H9 (cell line): Measurements from ENCODE around the gene DRICH1. TPM values are rescaled to one million over a fixed set of nuclear protein-coding genes. Genes with fewer than 3 reads are reported as not detected.

Experiments used
- DNase-seq: peaks from one replicate; pipeline ENCODE4 v3.0.0-alpha.2; 2017
- H2AFZ ChIP-seq: one replicate; pipeline ENCODE4 v1.6.1; 2013; ENCODE audit warnings: mild to moderate bottlenecking, low read length, control low read depth, moderate library complexity
- H2AK5ac ChIP-seq: 2 replicates; pipeline ENCODE4 v1.6.1; 2013; ENCODE audit warnings: low read length, control low read depth, mixed read lengths; ENCODE audit not compliant: insufficient read length
- H2BK120ac ChIP-seq: one replicate; pipeline ENCODE4 v1.6.1; 2013; ENCODE audit warnings: low read depth, mild to moderate bottlenecking, low read length, control low read depth, inconsistent platforms; ENCODE audit not compliant: poor library complexity, severe bottlenecking
- H2BK12ac ChIP-seq: 2 replicates; pipeline ENCODE4 v1.6.1; 2013; ENCODE audit warnings: low read length, control low read depth, mixed read lengths, low read depth; ENCODE audit not compliant: insufficient read length
- H2BK15ac ChIP-seq: 2 replicates; pipeline ENCODE4 v1.6.1; 2013; ENCODE audit warnings: low read depth, low read length, control low read depth
- H2BK20ac ChIP-seq: one replicate; pipeline ENCODE4 v1.6.1; 2013; ENCODE audit warnings: low read depth, mild to moderate bottlenecking, low read length, control low read depth, inconsistent platforms; ENCODE audit not compliant: poor library complexity, severe bottlenecking
- H2BK5ac ChIP-seq: 2 replicates; pipeline ENCODE4 v1.6.1; 2013; ENCODE audit warnings: low read length, control low read depth, mixed read lengths; ENCODE audit not compliant: insufficient read length
- H3K14ac ChIP-seq: 2 replicates; pipeline ENCODE4 v1.6.1; 2013; ENCODE audit warnings: low read length, control low read depth; ENCODE audit not compliant: insufficient read depth
- H3K18ac ChIP-seq: 2 replicates; pipeline ENCODE4 v1.6.1; 2013; ENCODE audit warnings: low read depth, mild to moderate bottlenecking, mixed read lengths, low read length, control low read depth; ENCODE audit not compliant: insufficient read length
- H3K23ac ChIP-seq: 2 replicates; pipeline ENCODE4 v1.6.1; 2013; ENCODE audit warnings: low read length, control low read depth, mixed read lengths, low read depth; ENCODE audit not compliant: insufficient read length
- H3K23me2 ChIP-seq: 2 replicates; pipeline ENCODE4 v1.6.1; 2013; ENCODE audit warnings: low read depth, mild to moderate bottlenecking, mixed read lengths, low read length, control low read depth; ENCODE audit not compliant: insufficient read length, poor library complexity, severe bottlenecking
- H3K27ac ChIP-seq: 2 replicates; pipeline ENCODE4 v1.5.1; 2013; ENCODE audit warnings: low read length, control low read depth, mixed read lengths, low read depth; ENCODE audit not compliant: insufficient read length
- H3K27me3 ChIP-seq: 2 replicates; pipeline ENCODE4 v1.6.1; 2013; ENCODE audit warnings: low read length, control low read depth, inconsistent platforms; ENCODE audit not compliant: insufficient read depth
- H3K4ac ChIP-seq: 2 replicates; pipeline ENCODE4 v1.6.1; 2013; ENCODE audit warnings: low read depth, mild to moderate bottlenecking, control low read depth, inconsistent platforms, low read length, moderate library complexity
- H3K4me1 ChIP-seq: 2 replicates; pipeline ENCODE4 v1.6.1; 2013; ENCODE audit warnings: low read length, control low read depth, inconsistent platforms; ENCODE audit not compliant: insufficient read depth
- H3K4me2 ChIP-seq: 2 replicates; pipeline ENCODE4 v1.6.1; 2013; ENCODE audit warnings: low read length, control low read depth, mixed read lengths; ENCODE audit not compliant: insufficient read length, insufficient read depth
- H3K56ac ChIP-seq: 2 replicates; pipeline ENCODE4 v1.6.1; 2013; ENCODE audit warnings: low read depth, mild to moderate bottlenecking, mixed read lengths, low read length, control low read depth; ENCODE audit not compliant: insufficient read length
- H3K79me1 ChIP-seq: 2 replicates; pipeline ENCODE4 v1.6.1; 2013; ENCODE audit warnings: low read depth, mild to moderate bottlenecking, moderate library complexity, low read length, control low read depth, inconsistent platforms; ENCODE audit not compliant: insufficient read depth, poor library complexity, severe bottlenecking
- H3K79me2 ChIP-seq: 2 replicates; pipeline ENCODE4 v1.6.1; 2013; ENCODE audit warnings: low read length, control low read depth, inconsistent platforms; ENCODE audit not compliant: insufficient read depth
- H3K9ac ChIP-seq: 2 replicates; pipeline ENCODE4 v1.6.1; 2013; ENCODE audit warnings: low read length, control low read depth, mixed read lengths; ENCODE audit not compliant: insufficient read length; ENCODE audit errors: extremely low read depth
- H3K9me3 ChIP-seq: one replicate; pipeline ENCODE4 v1.6.1; 2013; ENCODE audit warnings: low read depth, low read length, inconsistent platforms; ENCODE audit not compliant: control insufficient read depth
- H3T11ph ChIP-seq: one replicate; pipeline ENCODE4 v1.6.1; 2013; ENCODE audit warnings: mild to moderate bottlenecking, low read length, control low read depth, inconsistent platforms
- H4K20me1 ChIP-seq: one replicate; pipeline ENCODE4 v1.6.1; 2013; ENCODE audit not compliant: control insufficient read depth, insufficient read length, insufficient read depth
- H4K5ac ChIP-seq: 2 replicates; pipeline ENCODE4 v1.6.1; 2013; ENCODE audit warnings: low read depth, mild to moderate bottlenecking, mixed read lengths, low read length, control low read depth; ENCODE audit not compliant: insufficient read length
- H4K8ac ChIP-seq: replicated peaks from 2 replicates; pipeline ENCODE4 v1.6.1; 2013; ENCODE audit warnings: low read length, control low read depth, mixed read lengths, low read depth; ENCODE audit not compliant: insufficient read length
- H4K91ac ChIP-seq: 2 replicates; pipeline ENCODE4 v1.6.1; 2013; ENCODE audit warnings: low read depth, mild to moderate bottlenecking, moderate library complexity, mixed read lengths, low read length, control low read depth; ENCODE audit not compliant: insufficient read length
- H3K27ac Mint-ChIP-seq, 3 experiments: 2 replicates in 2 of 3; 3 replicates in 1 of 3; pipeline ENCODE4 v1.8.0; 2020 to 2021; ENCODE audit warnings: mixed read lengths in 3 of 3, mild to moderate bottlenecking in 1 of 3, moderate library complexity in 1 of 3
- H3K27me3 Mint-ChIP-seq: 2 replicates; pipeline ENCODE4 v1.8.0; 2021; ENCODE audit warnings: low read depth, mild to moderate bottlenecking, moderate library complexity, mixed read lengths
- H3K36me3 Mint-ChIP-seq, 3 experiments: 2 replicates in 2 of 3; 3 replicates in 1 of 3; pipeline ENCODE4 v1.8.0; 2020 to 2021; ENCODE audit warnings: low read depth in 3 of 3, mixed read lengths in 3 of 3; ENCODE audit not compliant: insufficient read depth in 1 of 3
- H3K4me1 Mint-ChIP-seq, 2 experiments: 2 replicates each; pipeline ENCODE4 v1.8.0; 2020; ENCODE audit warnings: mixed read lengths in 2 of 2
- H3K4me3 Mint-ChIP-seq, 2 experiments: 2 replicates in 1 of 2; 3 replicates in 1 of 2; pipeline ENCODE4 v1.8.0; 2020 to 2021; ENCODE audit warnings: mild to moderate bottlenecking in 2 of 2, mixed read lengths in 2 of 2, moderate library complexity in 1 of 2
- H3K9me3 Mint-ChIP-seq, 2 experiments: 2 replicates in 1 of 2; 3 replicates in 1 of 2; pipeline ENCODE4 v1.8.0; 2020; ENCODE audit warnings: mild to moderate bottlenecking in 2 of 2, mixed read lengths in 2 of 2, moderate library complexity in 1 of 2
- CTCF ChIP-seq: fragments of 200-600 bp; sonication (generic); conservative IDR thresholded peaks from 3 replicates; pipeline ENCODE4 v1.8.0; 2021; ENCODE audit warnings: antibody characterized with exemption, mild to moderate bottlenecking
- WGBS: extraction: QIAGEN DNeasy Blood & Tissue Kit; methylation state at CpG from one replicate; pipeline ENCODE4 v1.1.7; 2013; ENCODE audit warnings: missing lambda C conversion rate, low lambda C conversion rate, mixed read lengths; ENCODE audit not compliant: insufficient read length; ENCODE audit errors: extremely low coverage; 5-methylcytosine and 5-hydroxymethylcytosine counted together
- total RNA-seq: library from RNA; stranded (reverse); gene quantifications from 2 replicates; pipeline ENCODE4 v1.2.1, GENCODE V29; 2021

Gene DRICH1
- total RNA-seq, 1 experiment from 2014 or later = not detected

- Histone ChIP-seq H4K91ac (no peak overlapping the region), H4K20me1 (no peaks in the 10 kb centered on the region), H3T11ph (no peak overlapping the region), H3K56ac (no peak overlapping the region), H3K79me2 (no peaks in the 10 kb centered on the region), H3K27me3 (no peaks in the 10 kb centered on the region), H3K23ac (no peak overlapping the region), H2BK5ac (no peak overlapping the region), H3K9me3 (no peaks in the 10 kb centered on the region), H2AFZ (no peak overlapping the region), H2BK12ac (no peak overlapping the region), H3K27ac (no peak overlapping the region), H3K4me2 (no peak overlapping the region), H4K5ac (no peak overlapping the region), H3K14ac (no peak overlapping the region), H3K79me1 (no peaks in the 10 kb centered on the region), H3K4me1 (no peaks in the 10 kb centered on the region), H3K9ac (no peak overlapping the region), H2AK5ac (no peak overlapping the region), H3K4ac (no peak overlapping the region), H3K23me2 (no peaks in the 10 kb centered on the region), H3K18ac (no peak overlapping the region), H2BK20ac (no peak overlapping the region), H4K8ac (no peak overlapping the region), H2BK15ac (no peak overlapping the region), H2BK120ac (no peak overlapping the region)
- no peaks in the 10 kb centered on the region for H3K36me3 Mint-ChIP-seq
- peaks cover 43% of the 10 kb centered on the region for H3K27me3 Mint-ChIP-seq
- H3K4me3 Mint-ChIP-seq = no peak overlapping the region
- WGBS = no CpG with 5 or more reads among the region's 5 CpGs
- no peaks in the 10 kb centered on the region for H3K9me3 Mint-ChIP-seq
- TF ChIP-seq CTCF = no peak
- H3K4me1 Mint-ChIP-seq = peaks cover 0 to 2% of the 10 kb centered on the region in 2 experiments; a peak in 1 of 4 replicates
- DNase-seq = no peak
- no peak overlapping the region for H3K27ac Mint-ChIP-seq
Observed at GRCh38 chr22:23579280-23579679, 52.8 kb downstream of the DRICH1 start.
